HUES48 (cell line): ENCODE data around the gene ELOB.

Experiments
- H3K27ac ChIP-seq: one replicate; pipeline ENCODE4 v1.7.0; 2013; ENCODE audit warnings: low read depth, low read length, inconsistent platforms
- H3K27me3 ChIP-seq: 2 replicates; pipeline ENCODE4 v1.6.1; 2013; ENCODE audit warnings: mild to moderate bottlenecking, low read length; ENCODE audit not compliant: control insufficient read depth, insufficient read depth
- H3K36me3 ChIP-seq: 2 replicates; pipeline ENCODE4 v1.6.1; 2013; ENCODE audit warnings: low read length; ENCODE audit not compliant: control insufficient read depth, insufficient read depth
- H3K4me1 ChIP-seq: 2 replicates; pipeline ENCODE4 v1.6.1; 2013; ENCODE audit warnings: mild to moderate bottlenecking, low read length; ENCODE audit not compliant: control insufficient read depth, insufficient read depth
- H3K4me3 ChIP-seq: 2 replicates; pipeline ENCODE4 v1.5.1; 2013; ENCODE audit warnings: mild to moderate bottlenecking, low read depth, low read length
- H3K9ac ChIP-seq: 2 replicates; pipeline ENCODE4 v1.6.1; 2013; ENCODE audit warnings: mild to moderate bottlenecking, low read depth, low read length, moderate library complexity
- H3K9me3 ChIP-seq: 2 replicates; pipeline ENCODE4 v1.6.1; 2013; ENCODE audit warnings: low read length; ENCODE audit not compliant: control insufficient read depth, insufficient read depth

The ELOB gene

GRCh38 chr16:2818272-2818876 is 41.3 kb upstream of the ELOB start:
- no peaks in the 10 kb centered on the region for H3K9me3 ChIP-seq
- no peaks in the 10 kb centered on the region for H3K36me3 ChIP-seq
- H3K27me3 ChIP-seq, result no peaks in the 10 kb centered on the region
- H3K9ac ChIP-seq, result no peak overlapping the region
- no peak overlapping the region for H3K27ac ChIP-seq
- H3K4me1 ChIP-seq, result no peaks in the 10 kb centered on the region
- H3K4me3 ChIP-seq, result no peak overlapping the region

DNA sequence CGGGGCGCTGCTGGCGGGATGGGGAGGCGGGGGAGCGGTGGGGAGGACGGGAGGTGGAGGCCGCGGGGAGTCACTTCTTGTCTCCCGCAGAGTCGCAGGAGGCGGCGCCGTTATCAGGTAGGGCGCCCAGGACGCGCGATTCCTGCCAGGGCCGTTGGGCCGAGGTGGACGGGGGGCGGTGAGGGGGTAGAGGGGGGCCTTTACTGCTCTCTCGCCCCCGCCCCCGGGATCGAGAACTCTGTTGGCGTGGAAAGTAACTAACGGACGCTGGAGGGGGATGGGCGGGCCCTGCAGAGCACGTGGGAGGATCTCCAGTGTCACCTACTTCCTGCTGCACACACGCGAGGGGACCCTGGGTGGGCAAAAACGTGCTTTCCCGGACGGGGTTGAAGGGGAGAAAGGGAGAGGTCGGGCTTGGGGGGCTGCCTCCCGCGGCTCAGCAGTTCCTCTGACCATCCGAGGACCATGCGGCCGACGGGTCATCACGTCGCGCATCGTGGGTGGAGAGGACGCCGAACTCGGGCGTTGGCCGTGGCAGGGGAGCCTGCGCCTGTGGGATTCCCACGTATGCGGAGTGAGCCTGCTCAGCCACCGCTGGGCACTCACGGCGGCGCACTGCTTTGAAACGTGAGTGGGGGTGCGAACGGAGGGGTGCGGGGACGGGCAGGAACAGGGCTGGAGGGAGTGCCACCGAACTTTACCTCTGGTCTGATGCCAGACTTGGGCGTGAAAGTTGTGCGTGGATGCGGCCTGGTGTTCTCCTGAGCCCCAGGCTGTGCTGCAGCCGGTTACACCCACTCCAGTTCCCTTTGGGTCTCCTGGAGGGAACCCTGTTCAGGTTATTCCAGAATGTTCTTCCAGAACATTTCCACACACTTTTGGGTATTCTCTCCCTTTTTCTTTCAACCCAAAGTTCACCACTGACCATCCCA is 40.5 kb upstream of the ELOB start:
- no peaks in the 10 kb centered on the region for H3K4me1 ChIP-seq
- H3K36me3 ChIP-seq, result no peaks in the 10 kb centered on the region
- H3K4me3 ChIP-seq, result no peak overlapping the region
- H3K27ac ChIP-seq, result no peak overlapping the region
- no peak overlapping the region for H3K9ac ChIP-seq
- no peaks in the 10 kb centered on the region for H3K9me3 ChIP-seq
- no peaks in the 10 kb centered on the region for H3K27me3 ChIP-seq

DNA sequence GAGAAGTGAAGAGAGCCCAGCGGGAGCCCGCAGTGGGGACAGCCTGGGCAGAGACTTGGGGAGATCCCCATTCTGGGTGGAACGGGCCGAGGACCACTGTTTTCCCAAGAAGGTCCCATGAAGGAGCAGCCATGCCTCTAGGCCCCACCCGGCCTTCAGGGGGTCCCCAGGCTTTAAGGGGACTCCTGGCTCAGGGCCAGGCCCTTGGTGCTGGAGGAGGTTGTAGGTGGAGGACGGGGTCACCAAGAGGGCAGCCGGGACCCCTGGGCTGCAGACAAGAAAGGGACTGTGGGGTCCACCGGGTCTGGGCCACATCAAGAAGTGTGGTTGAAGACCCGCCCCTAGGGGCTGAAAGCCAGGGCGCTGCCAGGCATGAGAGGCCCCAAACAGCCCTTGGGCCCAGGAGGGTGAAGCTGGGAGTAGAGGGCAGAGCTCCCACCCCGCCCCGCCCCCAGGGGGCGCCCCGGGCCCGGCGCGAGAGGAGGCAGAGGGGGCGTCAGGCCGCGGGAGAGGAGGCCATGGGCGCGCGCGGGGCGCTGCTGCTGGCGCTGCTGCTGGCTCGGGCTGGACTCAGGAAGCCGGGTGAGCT is 39.8 kb upstream of the ELOB start, which contains the start of gene PRSS21:
Gene PRSS21 (plus strand): TSS at position 487 of the 589 bp plus-strand sequence. CDS start 32 bp downstream, at position 519.
- Histone ChIP-seq H3K9ac (no peak within 1 kb of the TSS), H3K4me3 (no peak within 1 kb of the TSS), H3K4me1 (no peaks in the 10 kb centered on the region)

DNA sequence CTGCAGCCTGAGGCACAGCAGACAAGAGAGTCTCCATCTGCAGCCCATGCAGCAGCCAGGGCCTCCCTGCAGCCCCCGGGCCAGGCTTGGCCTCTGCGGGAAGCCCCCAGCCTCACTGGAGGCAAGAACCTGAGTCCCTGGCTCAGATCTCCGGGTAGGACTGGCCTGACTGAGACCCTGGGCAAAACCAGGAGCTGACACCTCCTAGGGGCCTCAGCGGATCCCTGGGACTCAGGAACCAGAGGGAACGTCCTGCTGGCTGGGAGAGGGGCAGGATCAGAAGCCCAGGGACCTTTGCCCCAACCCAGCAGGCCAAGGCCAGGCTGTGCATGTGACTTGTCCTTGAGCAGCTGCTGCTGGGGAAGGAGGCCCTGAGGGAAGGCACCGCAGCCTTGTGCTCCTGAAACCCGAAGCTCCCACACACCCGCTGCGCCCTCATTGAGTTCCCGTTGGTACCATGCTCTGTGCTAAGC is 38.3 kb upstream of the ELOB start:
- H3K27ac ChIP-seq, result no peak overlapping the region
- H3K36me3 ChIP-seq, result no peaks in the 10 kb centered on the region
- H3K9ac ChIP-seq, result no peak overlapping the region
- H3K27me3 ChIP-seq, result no peaks in the 10 kb centered on the region
- H3K4me1 ChIP-seq, result no peaks in the 10 kb centered on the region
- H3K9me3 ChIP-seq, result no peaks in the 10 kb centered on the region
- no peak overlapping the region for H3K4me3 ChIP-seq

More for the DNA sequence above, 39.8 kb upstream of the ELOB start, which contains the start of gene PRSS21:
- no peaks in the 10 kb centered on the region for H3K27me3 ChIP-seq
- no peak within 1 kb of the TSS for H3K27ac ChIP-seq
- H3K36me3 ChIP-seq, result no peaks in the 10 kb centered on the region
- no peaks in the 10 kb centered on the region for H3K9me3 ChIP-seq

DNA sequence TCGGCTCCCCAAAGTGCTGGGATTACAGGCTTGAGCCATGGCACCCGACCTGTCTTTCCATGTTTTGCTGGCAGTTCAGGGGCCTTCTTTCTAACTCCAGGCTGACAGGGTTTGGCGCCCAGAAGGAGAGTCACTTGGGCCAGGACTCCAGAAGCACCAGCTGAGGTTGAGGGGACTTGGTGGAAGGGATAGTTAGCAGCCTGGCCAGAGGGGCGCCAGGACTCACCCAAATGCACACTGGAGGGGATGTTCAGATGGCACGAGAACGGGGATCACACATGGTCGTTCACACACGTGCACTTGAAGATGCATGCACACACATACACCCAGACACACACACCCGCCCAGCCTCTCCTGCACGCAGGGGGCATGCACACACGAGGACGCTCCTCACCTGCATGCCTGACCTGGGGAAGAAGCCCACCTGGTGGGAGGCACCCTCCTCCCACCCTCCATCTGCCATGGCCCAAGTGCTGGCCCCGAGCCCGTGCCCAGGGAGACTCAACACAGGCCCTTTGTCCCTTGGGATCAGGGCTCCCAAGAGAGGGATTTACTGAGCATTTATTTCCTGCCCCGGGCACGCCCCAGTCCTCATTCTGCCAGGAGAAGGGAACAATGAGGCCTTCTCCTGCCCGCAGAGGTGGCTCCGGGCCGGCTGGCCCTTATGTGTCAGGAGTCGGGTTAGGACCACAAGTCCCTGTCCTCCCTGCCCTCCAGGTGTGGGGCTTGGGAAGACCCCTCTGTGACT is 37.6 kb upstream of the ELOB start:
- H3K36me3 ChIP-seq, result no peaks in the 10 kb centered on the region
- H3K9ac ChIP-seq, result no peak overlapping the region
- H3K27me3 ChIP-seq, result no peaks in the 10 kb centered on the region
- no peaks in the 10 kb centered on the region for H3K9me3 ChIP-seq
- H3K4me1 ChIP-seq, result no peaks in the 10 kb centered on the region
- no peak overlapping the region for H3K4me3 ChIP-seq
- no peak overlapping the region for H3K27ac ChIP-seq

GRCh38 chr16:2813771-2814221 is 36.7 kb upstream of the ELOB start:
- Histone ChIP-seq H3K27ac (no peak overlapping the region), H3K9me3 (no peaks in the 10 kb centered on the region), H3K27me3 (no peaks in the 10 kb centered on the region), H3K36me3 (no peaks in the 10 kb centered on the region), H3K4me3 (no peak overlapping the region), H3K4me1 (no peaks in the 10 kb centered on the region), H3K9ac (no peak overlapping the region)

DNA sequence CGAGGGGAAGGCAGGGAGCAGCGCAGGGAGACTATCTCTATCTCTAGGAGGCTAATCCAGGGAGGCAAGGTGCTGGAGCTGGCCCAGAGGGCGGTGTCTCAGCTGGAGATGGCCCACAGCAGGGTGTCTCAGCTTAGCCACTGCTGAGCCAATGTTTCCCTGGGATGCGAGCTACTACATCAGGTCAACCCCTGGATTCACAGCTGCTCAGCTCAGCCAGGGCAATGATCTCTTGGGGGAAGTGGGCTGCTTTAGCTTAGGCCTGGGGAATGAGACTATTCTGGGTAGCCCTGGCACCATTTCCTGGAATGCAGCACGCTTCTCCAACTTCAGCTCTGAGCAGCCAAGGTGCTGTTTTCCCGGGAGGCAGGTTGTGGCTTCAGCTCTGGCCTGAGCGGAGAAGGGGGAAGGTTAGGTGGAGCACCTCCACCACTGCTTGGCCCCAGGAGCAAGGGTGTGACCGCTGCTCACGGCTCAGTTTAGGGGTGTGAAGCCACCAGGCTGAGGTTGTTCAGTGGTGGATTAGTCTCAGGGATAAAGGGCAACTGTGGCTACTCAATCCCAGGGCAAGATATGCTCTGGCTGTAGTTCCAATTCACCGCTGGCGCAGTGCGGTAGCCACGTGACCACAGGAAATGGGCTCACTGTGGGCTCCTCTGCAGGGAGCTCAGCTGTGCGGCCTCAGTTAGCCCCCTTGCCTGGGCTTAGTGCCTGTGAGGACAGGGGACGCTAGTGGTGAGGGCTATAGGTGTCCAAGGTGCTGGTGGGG is 34.8 kb upstream of the ELOB start:
- H3K4me3 ChIP-seq, result no peak overlapping the region
- no peaks in the 10 kb centered on the region for H3K27me3 ChIP-seq
- no peak overlapping the region for H3K27ac ChIP-seq
- no peaks in the 10 kb centered on the region for H3K4me1 ChIP-seq
- H3K36me3 ChIP-seq, result no peaks in the 10 kb centered on the region
- H3K9me3 ChIP-seq, result no peaks in the 10 kb centered on the region
- no peak overlapping the region for H3K9ac ChIP-seq

GRCh38 chr16:2810651-2811050 is 33.6 kb upstream of the ELOB start:
- Histone ChIP-seq H3K4me3 (no peak overlapping the region), H3K9ac (no peak overlapping the region)

DNA sequence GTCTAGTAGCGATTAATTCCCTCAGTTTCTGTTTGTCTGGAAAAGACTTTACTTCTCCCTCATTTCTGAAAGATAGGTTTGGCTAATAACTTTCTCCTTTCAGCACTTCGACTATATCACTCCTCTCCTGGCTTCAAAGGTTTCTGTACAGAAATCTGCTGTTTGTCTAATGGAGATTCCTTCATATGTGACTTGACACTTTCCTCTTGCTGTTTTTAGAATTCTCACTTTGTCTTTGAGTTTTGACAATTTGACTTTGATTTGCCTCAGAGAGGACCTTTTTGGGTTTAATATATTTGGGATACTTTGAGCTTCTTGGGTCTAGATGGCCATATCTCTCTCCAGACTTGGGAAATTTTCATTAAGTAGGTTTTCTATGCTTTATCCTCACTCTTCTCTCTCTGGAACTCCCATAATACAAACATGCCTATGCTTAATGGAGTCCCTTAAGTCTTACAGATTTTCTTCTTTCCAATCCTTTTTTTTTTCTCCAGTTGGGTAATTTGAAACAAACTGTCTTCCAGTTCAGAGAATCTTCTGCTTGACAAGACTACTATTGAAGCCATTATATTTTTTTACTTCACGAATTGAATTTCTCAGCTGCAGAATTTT is 32.2 kb upstream of the ELOB start:
- Histone ChIP-seq H3K4me1 (no peaks in the 10 kb centered on the region), H3K9me3 (no peaks in the 10 kb centered on the region), H3K27me3 (no peaks in the 10 kb centered on the region), H3K36me3 (no peaks in the 10 kb centered on the region), H3K9ac (no peak overlapping the region), H3K27ac (no peak overlapping the region), H3K4me3 (no peak overlapping the region)

More at GRCh38 chr16:2810651-2811050, 33.6 kb upstream of the ELOB start:
- Histone ChIP-seq H3K36me3 (no peaks in the 10 kb centered on the region), H3K9me3 (no peaks in the 10 kb centered on the region), H3K4me1 (no peaks in the 10 kb centered on the region), H3K27ac (no peak overlapping the region), H3K27me3 (no peaks in the 10 kb centered on the region)

GRCh38 chr16:2808181-2808580 is 31.1 kb upstream of the ELOB start:
- Histone ChIP-seq H3K9me3 (peaks cover 4% of the 10 kb centered on the region; the same call in 1 of the 2 replicates), H3K4me1 (no peaks in the 10 kb centered on the region), H3K27ac (no peak overlapping the region), H3K36me3 (no peaks in the 10 kb centered on the region), H3K4me3 (no peak overlapping the region), H3K27me3 (no peaks in the 10 kb centered on the region), H3K9ac (no peak overlapping the region)
